Colonic mucosa (tissue), 4 donors: ENCODE data around the gene PLA2G4E. TPM values are rescaled to one million over a fixed set of nuclear protein-coding genes. Genes with fewer than 3 reads are reported as not detected.
A peak's percentile ranks its signal among the peaks of the same experiment; 100 is the strongest.

ENCODE experiments used
- DNase-seq: peaks from one replicate; pipeline ENCODE4 v3.0.0-alpha.2; 2020
- H3K27ac ChIP-seq: fragments of 200-600 bp; one replicate; pipeline ENCODE4 v1.8.0; 2021
- H3K27me3 ChIP-seq: fragments of 200-600 bp; one replicate; pipeline ENCODE4 v1.8.0; 2021
- H3K36me3 ChIP-seq: fragments of 200-600 bp; one replicate; pipeline ENCODE4 v1.8.0; 2021
- H3K4me1 ChIP-seq: fragments of 200-600 bp; one replicate; pipeline ENCODE4 v1.8.0; 2021; ENCODE audit warnings: mild to moderate bottlenecking
- H3K4me3 ChIP-seq: fragments of 200-600 bp; one replicate; pipeline ENCODE4 v1.8.0; 2021
- H3K9ac ChIP-seq, 2 donors: one replicate each; pipeline ENCODE4 v1.7.0; 2013; ENCODE audit warnings: control low read depth in 2 of 2, low read depth in 2 of 2, low read length in 2 of 2
- H3K9me3 ChIP-seq: fragments of 200-600 bp; one replicate; pipeline ENCODE4 v1.8.0; 2021
- CTCF ChIP-seq: fragments of 200-600 bp; IDR thresholded peaks from one replicate; pipeline ENCODE4 v1.8.0; 2022; ENCODE audit warnings: antibody characterized with exemption, mild to moderate bottlenecking
- intact Hi-C: fragments of 100-400 bp; cut with DNase I; formaldehyde crosslinking; loops from one replicate; pipeline ENCODE4 v1.14.1; 2022
- total RNA-seq, 2 donors: library from RNA; stranded (reverse); fragmentation: NEBNext Ultra II Directional in 1 of 2; extraction: Animal tissue kit (Norgen Biotek cat#: 25700) in 1 of 2; gene quantifications; one replicate each; pipeline ENCODE4 v1.2.1, GENCODE V29; 2021
- donor health status: healthy.
- donor health status: DM: no; HTN: no; CAD: no.
- donor health status: DM: no; HTN: no; CAD: no.

Gene PLA2G4E
- total RNA-seq, 2 donors from 2014 or later: 0.67 TPM; not detected in 1

- H3K9ac ChIP-seq: no peak overlapping the region
- DNase-seq: peak; percentile 64
- H3K36me3 ChIP-seq: no peaks in the 10 kb centered on the region
- intact Hi-C loops: no loop called here
- H3K4me3 ChIP-seq: no peak overlapping the region
- no peaks in the 10 kb centered on the region for H3K9me3 ChIP-seq
- H3K27ac ChIP-seq: peak overlapping the region; percentile 26
- H3K4me1 ChIP-seq: peaks cover 6% of the 10 kb centered on the region
- H3K27me3 ChIP-seq: no peaks in the 10 kb centered on the region
- no peak for TF ChIP-seq CTCF
Observed at GRCh38 chr15:42035435-42035761, 14.6 kb upstream of the PLA2G4E start.

- DNase-seq: no peak
- H3K36me3 ChIP-seq: no peaks in the 10 kb centered on the region
- H3K4me3 ChIP-seq: no peak overlapping the region
- intact Hi-C loops: no loop called here
- H3K9ac ChIP-seq: no peak overlapping the region
- H3K9me3 ChIP-seq: no peaks in the 10 kb centered on the region
- H3K27ac ChIP-seq: peak overlapping the region; percentile 26
- H3K27me3 ChIP-seq: no peaks in the 10 kb centered on the region
- peaks cover 6% of the 10 kb centered on the region for H3K4me1 ChIP-seq
- no peak for TF ChIP-seq CTCF
Observed at GRCh38 chr15:42034628-42035434, 14.0 kb upstream of the PLA2G4E start.

- H3K27me3 ChIP-seq: no peaks in the 10 kb centered on the region
- H3K4me3 ChIP-seq: no peak overlapping the region
- no peaks in the 10 kb centered on the region for H3K9me3 ChIP-seq
- peaks cover 6% of the 10 kb centered on the region for H3K4me1 ChIP-seq
- H3K9ac ChIP-seq: no peak overlapping the region
- no peaks in the 10 kb centered on the region for H3K36me3 ChIP-seq
- no peak overlapping the region for H3K27ac ChIP-seq
- no peak for DNase-seq
- no peak for TF ChIP-seq CTCF
- intact Hi-C loops: no loop called here
Observed at GRCh38 chr15:42033214-42033873, 12.5 kb upstream of the PLA2G4E start.

GRCh38 chr15:42032376-42033213 lies 11.8 kb upstream of the PLA2G4E start:
- H3K4me1 ChIP-seq: peaks cover 6% of the 10 kb centered on the region

More at GRCh38 chr15:42032376-42033213, 11.8 kb upstream of the PLA2G4E start:
- DNase-seq: no peak
- Histone ChIP-seq H3K9ac (no peak overlapping the region), H3K4me3 (no peak overlapping the region), H3K36me3 (no peaks in the 10 kb centered on the region), H3K27me3 (no peaks in the 10 kb centered on the region), H3K9me3 (no peaks in the 10 kb centered on the region), H3K27ac (no peak overlapping the region)
- TF ChIP-seq CTCF: no peak
- intact Hi-C loops: no loop called here
